ENCODE measurements around the gene LYZL6.

DNA sequence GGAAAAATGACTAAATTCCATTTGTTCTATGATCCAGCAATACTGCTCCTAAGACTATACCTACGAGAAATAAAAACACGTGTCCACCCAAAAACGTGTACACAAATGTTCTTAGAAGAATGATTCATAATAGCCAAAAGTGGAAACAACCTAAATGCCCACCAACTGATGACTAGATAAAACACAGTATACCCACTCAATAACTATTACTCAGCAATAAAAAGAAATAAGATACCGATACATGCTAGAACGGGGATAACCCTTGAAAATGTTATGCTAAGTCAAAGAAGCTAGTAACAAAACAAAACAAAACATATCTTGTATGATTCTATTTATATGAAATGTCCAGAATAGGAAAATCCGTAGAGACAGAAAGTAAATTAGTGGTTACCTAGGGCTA lies 20.1 kb upstream of the LYZL6 start:
- TF ChIP-seq, protein P1, sequence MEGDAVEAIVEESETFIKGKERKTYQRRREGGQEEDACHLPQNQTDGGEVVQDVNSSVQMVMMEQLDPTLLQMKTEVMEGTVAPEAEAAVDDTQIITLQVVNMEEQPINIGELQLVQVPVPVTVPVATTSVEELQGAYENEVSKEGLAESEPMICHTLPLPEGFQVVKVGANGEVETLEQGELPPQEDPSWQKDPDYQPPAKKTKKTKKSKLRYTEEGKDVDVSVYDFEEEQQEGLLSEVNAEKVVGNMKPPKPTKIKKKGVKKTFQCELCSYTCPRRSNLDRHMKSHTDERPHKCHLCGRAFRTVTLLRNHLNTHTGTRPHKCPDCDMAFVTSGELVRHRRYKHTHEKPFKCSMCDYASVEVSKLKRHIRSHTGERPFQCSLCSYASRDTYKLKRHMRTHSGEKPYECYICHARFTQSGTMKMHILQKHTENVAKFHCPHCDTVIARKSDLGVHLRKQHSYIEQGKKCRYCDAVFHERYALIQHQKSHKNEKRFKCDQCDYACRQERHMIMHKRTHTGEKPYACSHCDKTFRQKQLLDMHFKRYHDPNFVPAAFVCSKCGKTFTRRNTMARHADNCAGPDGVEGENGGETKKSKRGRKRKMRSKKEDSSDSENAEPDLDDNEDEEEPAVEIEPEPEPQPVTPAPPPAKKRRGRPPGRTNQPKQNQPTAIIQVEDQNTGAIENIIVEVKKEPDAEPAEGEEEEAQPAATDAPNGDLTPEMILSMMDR (IDR thresholded peaks at IDR 0.05): no peak
- TF ChIP-seq POLR2A (IDR thresholded peaks at IDR 0.05): no peak

Measured in testis (tissue), 2 donors.